CD4-positive, alpha-beta memory T cell (primary cell): ENCODE data around the gene HNRNPF. TPM values are rescaled to one million over a fixed set of nuclear protein-coding genes. Genes with fewer than 3 reads are reported as not detected.
"Not testable (repeated sequence)": the region's sequence is repeated elsewhere in the genome, so short reads cannot be mapped to it uniquely, and the experiment has no call there.

Experiments used
- CTCF ChIA-PET: fragments of 350-600 bp; sonication (Branson Sonifier 250); formaldehyde crosslinking; loops from one replicate; lab custom pipeline; 2021; ENCODE audit warnings: inconsistent platforms; ENCODE audit not compliant: partially characterized antibody; lab: Charles Lee
- POLR2A ChIA-PET: fragments of 350-600 bp; sonication (Branson Sonifier 250); formaldehyde crosslinking; loops from one replicate; lab custom pipeline; 2021; ENCODE audit not compliant: partially characterized antibody; lab: Charles Lee
- DNase-seq, 5 donors: peaks; one replicate each; pipeline versions ENCODE4 v3.0.0 to v3.0.0-alpha.2; 2020 to 2022; ENCODE audit warnings: mixed read lengths in 1 of 5
- H3K27ac ChIP-seq: one replicate; pipeline ENCODE4 v1.7.0; 2013; ENCODE audit warnings: low read depth, low read length
- H3K27me3 ChIP-seq: 2 replicates; pipeline ENCODE4 v1.7.0; 2013; ENCODE audit warnings: mild to moderate bottlenecking, low read length, moderate library complexity; ENCODE audit not compliant: insufficient read depth
- H3K36me3 ChIP-seq: 2 replicates; pipeline ENCODE4 v1.7.0; 2013; ENCODE audit warnings: mild to moderate bottlenecking, low read length, moderate library complexity; ENCODE audit not compliant: insufficient read depth
- H3K4me1 ChIP-seq: 2 replicates; pipeline ENCODE4 v1.7.0; 2013; ENCODE audit warnings: mild to moderate bottlenecking, low read length, moderate library complexity; ENCODE audit not compliant: insufficient read depth
- H3K4me3 ChIP-seq, 2 donors: one replicate each; pipeline ENCODE4 v1.7.0; 2013; ENCODE audit warnings: low read length in 2 of 2, mild to moderate bottlenecking in 1 of 2
- H3K9me3 ChIP-seq, 2 donors: one replicate each; pipeline ENCODE4 v1.7.0; 2013; ENCODE audit warnings: low read length in 2 of 2, control low read depth in 1 of 2; ENCODE audit not compliant: control insufficient read depth in 1 of 2
- H3K27ac Mint-ChIP-seq, 7 donors: one replicate each; pipeline ENCODE4 v1.8.0; 2020 to 2021; ENCODE audit warnings: mixed read lengths in 7 of 7, mild to moderate bottlenecking in 6 of 7, inconsistent platforms in 3 of 7, moderate library complexity in 3 of 7
- H3K27me3 Mint-ChIP-seq, 2 donors: one replicate each; pipeline ENCODE4 v1.8.0; 2020 to 2021; ENCODE audit warnings: mixed read lengths in 2 of 2
- H3K36me3 Mint-ChIP-seq, 2 donors: one replicate each; pipeline ENCODE4 v1.8.0; 2020 to 2021; ENCODE audit warnings: mixed read lengths in 2 of 2, inconsistent platforms in 1 of 2, mild to moderate bottlenecking in 1 of 2
- H3K4me1 Mint-ChIP-seq, 4 donors: one replicate each; pipeline ENCODE4 v1.8.0; 2020 to 2021; ENCODE audit warnings: mixed read lengths in 4 of 4, mild to moderate bottlenecking in 1 of 4
- H3K4me3 Mint-ChIP-seq, 8 donors: one replicate each; pipeline ENCODE4 v1.8.0; 2020 to 2021; ENCODE audit warnings: mixed read lengths in 8 of 8, mild to moderate bottlenecking in 7 of 8, moderate library complexity in 6 of 8, inconsistent platforms in 3 of 8
- H3K9me3 Mint-ChIP-seq, 8 donors: one replicate each; pipeline ENCODE4 v1.8.0; 2020 to 2021; ENCODE audit warnings: mixed read lengths in 8 of 8, mild to moderate bottlenecking in 5 of 8, inconsistent platforms in 3 of 8, moderate library complexity in 1 of 8
- intact Hi-C: fragments of 100-400 bp; cut with micrococcal nuclease; formaldehyde crosslinking; loops from one replicate; pipeline ENCODE4 v1.15.1; 2023
- polyA plus RNA-seq, 2 donors: library from polyadenylated mRNA; unstranded; fragments of 300-500 nt; fragmentation: Illumina TruSeq; gene quantifications; one replicate each; pipeline ENCODE4 v1.2.3, GENCODE V29; 2021
- total RNA-seq, 2 experiments: library from RNA; stranded (reverse); gene quantifications; one replicate each; pipeline ENCODE4 v1.2.3, GENCODE V29; 2021

Gene HNRNPF
- total and polyA plus RNA-seq, 4 experiments from 2014 or later = 204 to 296 (median 224) TPM

- H3K27ac Mint-ChIP-seq = peak overlapping the region; percentile 7 to 98 (median 93)
- H3K36me3 ChIP-seq = peaks cover 55% of the 10 kb centered on the region
- ChIA-PET POLR2A (interaction anchor here (13.4 kb wide), 1 partner anchor 15 kb away, joined by 250 read pairs; the partner anchor contains the start of gene HNRNPF), CTCF (interaction anchor here (1.0 to 1.3 kb wide), 2 partner anchors 12 to 26 kb away, joined by 3 to 5 read pairs; no protein-coding TSS in a partner anchor)
- H3K4me3 ChIP-seq = no peak overlapping the region
- no peaks in the 10 kb centered on the region for H3K9me3 Mint-ChIP-seq
- H3K27ac ChIP-seq = peak overlapping the region; percentile 100
- no peaks in the 10 kb centered on the region for H3K27me3 ChIP-seq
- no peaks in the 10 kb centered on the region for H3K27me3 Mint-ChIP-seq
- H3K9me3 ChIP-seq = no peaks in the 10 kb centered on the region
- peaks cover 58 to 94% (median 71%) of the 10 kb centered on the region in 4 donors for H3K4me1 Mint-ChIP-seq
- no peak for DNase-seq
- peaks cover 42 to 76% of the 10 kb centered on the region in 2 donors for H3K36me3 Mint-ChIP-seq
- peak overlapping the region in 3 of 8 donors; percentile 22 to 30 (median 29) for H3K4me3 Mint-ChIP-seq
- intact Hi-C loops = no loop called here
- peaks cover 81% of the 10 kb centered on the region for H3K4me1 ChIP-seq
These were observed 15.2 kb downstream of the HNRNPF start for GRCh38 chr10:43393606-43394360.

- H3K4me3 ChIP-seq, H3K27me3 Mint-ChIP-seq, H3K9me3 ChIP-seq, H3K27me3 ChIP-seq, DNase-seq, intact Hi-C loops, H3K9me3 Mint-ChIP-seq: not testable (repeated sequence)
- peak overlapping the region in 2 of 8 donors; percentile 5 to 8 for H3K4me3 Mint-ChIP-seq
- peaks cover 48 to 82% of the 10 kb centered on the region in 2 donors for H3K36me3 Mint-ChIP-seq
- POLR2A ChIA-PET = interaction anchor here (13.4 kb wide), 1 partner anchor 16 kb away, joined by 250 read pairs; the partner anchor contains the start of gene HNRNPF
- peak overlapping the region; percentile 81 to 98 (median 88) for H3K27ac Mint-ChIP-seq
- peaks cover 60% of the 10 kb centered on the region for H3K36me3 ChIP-seq
- peaks cover 62 to 94% (median 72%) of the 10 kb centered on the region in 4 donors for H3K4me1 Mint-ChIP-seq
- CTCF ChIA-PET = interaction anchor here (1.0 to 1.3 kb wide), 2 partner anchors 12 to 27 kb away, joined by 3 to 5 read pairs; no protein-coding TSS in a partner anchor
- H3K27ac ChIP-seq = peak overlapping the region; percentile 100
- peaks cover 81% of the 10 kb centered on the region for H3K4me1 ChIP-seq
These were observed 15.8 kb downstream of the HNRNPF start for GRCh38 chr10:43393186-43393585.

- intact Hi-C loops = no loop called here
- no peaks in the 10 kb centered on the region for H3K27me3 ChIP-seq
- peaks cover 60 to 94% (median 71%) of the 10 kb centered on the region in 4 donors for H3K4me1 Mint-ChIP-seq
- peaks cover 81% of the 10 kb centered on the region for H3K4me1 ChIP-seq
- H3K27me3 Mint-ChIP-seq = no peaks in the 10 kb centered on the region
- H3K36me3 ChIP-seq = peaks cover 64% of the 10 kb centered on the region
- H3K27ac Mint-ChIP-seq = peak overlapping the region; percentile 81 to 98 (median 88)
- no peak overlapping the region for H3K4me3 ChIP-seq
- POLR2A ChIA-PET = interaction anchor here (13.4 kb wide), 1 partner anchor 16 kb away, joined by 250 read pairs; the partner anchor contains the start of gene HNRNPF
- peaks cover 53 to 87% of the 10 kb centered on the region in 2 donors for H3K36me3 Mint-ChIP-seq
- DNase-seq = no peak
- H3K9me3 ChIP-seq = no peaks in the 10 kb centered on the region
- H3K4me3 Mint-ChIP-seq = peak overlapping the region in 4 of 8 donors; percentile 1 to 57 (median 6)
- CTCF ChIA-PET = interaction anchor here (0.6 to 1.6 kb wide), 2 partner anchors 11 to 40 kb away, joined by 3 read pairs; no protein-coding TSS in a partner anchor
- peak overlapping the region; percentile 22 for H3K27ac ChIP-seq
- H3K9me3 Mint-ChIP-seq = no peaks in the 10 kb centered on the region
These were observed 16.2 kb downstream of the HNRNPF start for GRCh38 chr10:43392748-43393147.

- Histone ChIP-seq H3K9me3 (no peaks in the 10 kb centered on the region), H3K36me3 (peaks cover 76% of the 10 kb centered on the region), H3K27me3 (no peaks in the 10 kb centered on the region), H3K4me3 (no peak overlapping the region), H3K27ac (peak overlapping the region; percentile 3), H3K4me1 (peaks cover 82% of the 10 kb centered on the region)
- CTCF ChIA-PET = interaction anchor here (1.3 to 2.7 kb wide), 6 partner anchors 42 to 125 kb away, joined by 3 to 12 read pairs (median 4); partner anchors contain the start of gene ZNF487
- no peaks in the 10 kb centered on the region for H3K27me3 Mint-ChIP-seq
- intact Hi-C loops = no loop called here
- no peaks in the 10 kb centered on the region for H3K9me3 Mint-ChIP-seq
- POLR2A ChIA-PET = interaction anchor here (13.4 kb wide), 1 partner anchor 17 kb away, joined by 250 read pairs; the partner anchor contains the start of gene HNRNPF
- DNase-seq = no peak
- peak overlapping the region in 6 of 7 donors; percentile 50 to 95 (median 82) for H3K27ac Mint-ChIP-seq
- peak overlapping the region in 3 of 8 donors; percentile 15 to 49 (median 47) for H3K4me3 Mint-ChIP-seq
- H3K36me3 Mint-ChIP-seq = peaks cover 65 to 97% of the 10 kb centered on the region in 2 donors
- H3K4me1 Mint-ChIP-seq = peaks cover 60 to 98% (median 78%) of the 10 kb centered on the region in 4 donors
These were observed 17.5 kb downstream of the HNRNPF start for GRCh38 chr10:43391496-43391895.

GRCh38 chr10:43390759-43391158, 18.2 kb downstream of the HNRNPF start:
- Histone ChIP-seq H3K27ac (no peak overlapping the region), H3K27me3 (no peaks in the 10 kb centered on the region), H3K4me3 (no peak overlapping the region), H3K4me1 (peaks cover 81% of the 10 kb centered on the region), H3K36me3 (peaks cover 84% of the 10 kb centered on the region), H3K9me3 (no peaks in the 10 kb centered on the region)
- intact Hi-C loops = no loop called here
- ChIA-PET POLR2A (interaction anchor here (1.2 to 13.4 kb wide), 2 partner anchors 18 to 46 kb away, joined by 5 to 250 read pairs; partner anchors contain the start of genes HNRNPF and ZNF487), CTCF (interaction anchor here (0.9 to 2.7 kb wide), 10 partner anchors 9 to 125 kb away, joined by 3 to 12 read pairs (median 4); partner anchors contain the start of gene ZNF487)
- Mint-ChIP-seq H3K27me3 (no peaks in the 10 kb centered on the region), H3K4me3 (peak overlapping the region in 2 of 8 donors; percentile 3 to 6), H3K27ac (peak overlapping the region; percentile 53 to 86 (median 80)), H3K9me3 (no peaks in the 10 kb centered on the region), H3K4me1 (peaks cover 63 to 94% (median 77%) of the 10 kb centered on the region in 4 donors), H3K36me3 (peaks cover 68 to 93% of the 10 kb centered on the region in 2 donors)
- peak in 4 of 5 donors; percentile 36 to 54 (median 42) for DNase-seq

GRCh38 chr10:43390333-43390732, 18.7 kb downstream of the HNRNPF start:
- intact Hi-C loops = no loop called here
- Mint-ChIP-seq H3K9me3 (no peaks in the 10 kb centered on the region), H3K36me3 (peaks cover 68 to 93% of the 10 kb centered on the region in 2 donors), H3K27ac (peak overlapping the region; percentile 53 to 86 (median 80)), H3K4me1 (peaks cover 62 to 94% (median 72%) of the 10 kb centered on the region in 4 donors), H3K27me3 (no peaks in the 10 kb centered on the region), H3K4me3 (peak overlapping the region in 4 of 8 donors; percentile 3 to 28 (median 13))
- Histone ChIP-seq H3K27ac (no peak overlapping the region), H3K36me3 (peaks cover 88% of the 10 kb centered on the region), H3K4me3 (no peak overlapping the region), H3K4me1 (peaks cover 77% of the 10 kb centered on the region), H3K27me3 (no peaks in the 10 kb centered on the region), H3K9me3 (no peaks in the 10 kb centered on the region)
- ChIA-PET POLR2A (interaction anchor here (1.2 to 13.4 kb wide), 2 partner anchors 19 to 46 kb away, joined by 5 to 250 read pairs; partner anchors contain the start of genes HNRNPF and ZNF487), CTCF (interaction anchor here (0.7 to 2.7 kb wide), 10 partner anchors 8 to 252 kb away, joined by 3 to 12 read pairs (median 4); partner anchors contain the start of genes CSGALNACT2 and ZNF487)
- no peak for DNase-seq
